ENCODE data around the gene CAPN15.

DNA sequence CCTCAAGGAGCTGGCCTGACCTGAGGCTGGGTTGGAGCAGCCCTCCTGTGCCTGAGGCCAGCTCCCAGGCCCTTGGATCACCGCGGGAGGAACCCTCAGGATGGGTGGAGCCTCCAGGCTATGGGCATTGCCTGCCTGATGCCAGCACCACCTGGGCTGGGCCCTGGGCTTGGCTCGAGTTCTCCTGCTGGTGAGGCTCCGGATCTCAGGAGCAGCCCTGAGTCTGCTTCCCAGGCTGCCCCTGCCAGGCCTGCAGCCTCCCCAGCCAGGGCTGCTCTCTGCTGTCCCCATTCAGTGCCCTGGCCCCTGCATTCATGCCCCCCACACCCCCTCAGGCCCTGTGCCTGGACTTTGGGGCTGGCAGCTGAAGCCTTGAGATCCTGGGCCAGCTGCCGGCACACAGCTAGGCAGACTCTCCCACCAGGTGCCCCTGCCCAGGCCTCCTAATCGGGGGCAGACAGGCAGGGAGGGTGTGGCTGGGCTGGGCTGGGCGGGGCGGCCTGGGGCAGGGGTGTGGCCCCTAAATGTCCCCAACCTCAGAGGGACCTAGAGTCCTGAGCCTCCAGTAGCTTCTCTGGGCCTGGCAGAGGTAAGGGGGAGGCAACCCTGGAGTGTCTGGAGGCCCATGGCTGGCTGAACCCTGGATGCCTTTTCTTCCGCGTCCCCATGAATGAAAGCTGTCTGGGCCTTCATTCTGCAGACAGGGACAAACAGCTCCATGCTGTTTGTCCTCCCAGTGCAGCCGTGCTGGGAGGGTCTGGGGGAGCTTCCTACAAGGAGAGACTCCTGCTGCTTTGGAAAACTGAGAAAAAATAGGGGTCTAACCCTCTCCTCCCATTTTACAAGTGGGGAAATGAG lies 41.1 kb downstream of the CAPN15 start:
- TF ChIP-seq ZNF70 (CRISPR knock-in tag; IDR thresholded peaks at IDR 0.05) (no peak), ZFP30 (CRISPR knock-in tag; IDR thresholded peaks at IDR 0.05) (no peak), ARNTL (CRISPR knock-in tag; IDR thresholded peaks at IDR 0.05; ENCODE audit: borderline replicate concordance, low read depth) (no peak), ISL1 (CRISPR knock-in tag; IDR thresholded peaks at IDR 0.05) (no peak), PPARA (CRISPR knock-in tag; IDR thresholded peaks at IDR 0.05; ENCODE audit: borderline replicate concordance) (no peak), BACH2 (CRISPR knock-in tag; IDR thresholded peaks at IDR 0.05; ENCODE audit: borderline replicate concordance) (no peak), ZFP3 (CRISPR knock-in tag; IDR thresholded peaks at IDR 0.05) (no peak), ZNF8 (CRISPR knock-in tag; IDR thresholded peaks at IDR 0.05) (no peak)
